HG03378 (cell line): ENCODE data around the gene ZNF385B.
"Not testable (repeated sequence)": the region's sequence is repeated elsewhere in the genome, so short reads cannot be mapped to it uniquely, and the experiment has no call there.

ENCODE experiments used
- ATAC-seq: cut with Tn5 transposase; IDR thresholded peaks from one replicate; pipeline ENCODE4 v1.9.1; 2021; ENCODE audit warnings: mild to moderate bottlenecking, moderate library complexity; ENCODE audit not compliant: unreplicated experiment

Gene ZNF385B

DNA sequence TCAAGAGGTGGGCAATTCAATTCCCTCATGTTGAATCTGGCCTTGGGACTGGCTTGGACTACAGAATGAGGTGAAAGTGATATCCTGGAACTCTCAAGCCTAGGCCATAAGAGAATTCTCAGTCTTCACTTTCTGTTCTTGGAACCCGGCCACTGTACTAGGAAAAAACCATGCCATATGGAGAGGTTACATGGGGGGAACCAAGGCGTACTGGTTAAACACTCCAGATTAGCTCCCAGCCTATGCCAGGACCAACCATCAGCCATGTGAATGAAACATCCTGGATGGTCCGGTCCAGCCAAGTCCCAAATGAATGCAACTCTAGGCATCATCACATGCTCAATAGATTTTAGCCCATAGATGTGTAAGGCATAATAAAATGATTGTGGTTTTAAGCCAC is 56.4 kb downstream of the ZNF385B start:
- no peak for ATAC-seq

DNA sequence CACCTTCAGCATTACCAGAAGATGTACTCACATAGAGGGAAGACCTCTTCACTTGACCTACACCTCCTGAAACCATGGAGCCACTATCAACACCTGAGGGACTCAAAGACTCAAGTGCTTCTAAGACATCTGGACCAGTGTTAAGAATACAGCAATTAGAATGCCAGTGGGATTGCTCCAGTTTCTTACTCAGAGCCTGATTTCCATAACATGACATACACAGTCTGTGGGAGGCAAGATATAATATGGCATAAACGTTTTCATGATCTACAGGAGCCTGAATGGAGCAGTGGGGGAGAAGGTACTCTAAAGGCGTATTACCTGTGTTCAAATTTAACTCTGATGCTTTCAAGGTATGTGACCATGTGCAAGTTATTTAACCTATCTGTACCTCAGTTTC is 57.2 kb downstream of the ZNF385B start:
- no peak for ATAC-seq

DNA sequence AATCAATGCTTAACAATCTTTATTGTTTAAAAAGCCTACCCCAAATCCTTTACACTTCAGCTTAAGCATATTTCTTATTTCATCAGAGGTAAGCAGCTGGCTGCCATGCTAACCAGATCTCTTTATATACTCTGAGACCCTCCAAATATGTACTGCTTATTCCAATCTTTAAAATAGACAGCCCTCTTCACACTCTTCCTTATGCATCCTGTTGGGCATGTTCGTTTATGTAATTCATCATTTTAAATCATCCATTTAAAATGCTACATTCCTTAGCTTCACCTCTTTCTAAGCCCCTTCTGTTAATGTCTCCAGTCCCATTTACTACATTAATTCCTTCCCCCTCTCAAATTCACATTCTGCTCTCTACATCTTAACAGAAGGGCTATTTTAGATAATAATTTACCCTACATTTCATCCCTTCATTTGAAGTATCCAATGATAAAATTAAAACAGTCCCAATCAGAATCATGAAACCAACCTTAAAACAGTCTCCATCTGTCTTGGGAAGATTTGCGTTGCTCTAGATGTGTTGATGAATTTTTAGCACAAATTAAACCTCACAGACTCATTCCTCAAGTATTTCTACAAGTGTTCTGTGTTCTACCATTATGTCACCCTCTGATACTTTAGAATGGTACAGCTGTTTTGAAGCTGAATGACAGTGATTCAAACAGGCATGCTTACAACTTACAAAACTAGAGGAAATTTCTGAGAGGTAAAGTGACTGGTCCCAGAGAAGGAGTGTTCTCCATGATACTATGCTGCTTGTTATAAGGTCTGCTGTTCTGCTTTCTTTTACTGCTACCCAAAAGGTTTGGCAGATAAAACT is 59.1 kb downstream of the ZNF385B start:
- no peak for ATAC-seq

DNA sequence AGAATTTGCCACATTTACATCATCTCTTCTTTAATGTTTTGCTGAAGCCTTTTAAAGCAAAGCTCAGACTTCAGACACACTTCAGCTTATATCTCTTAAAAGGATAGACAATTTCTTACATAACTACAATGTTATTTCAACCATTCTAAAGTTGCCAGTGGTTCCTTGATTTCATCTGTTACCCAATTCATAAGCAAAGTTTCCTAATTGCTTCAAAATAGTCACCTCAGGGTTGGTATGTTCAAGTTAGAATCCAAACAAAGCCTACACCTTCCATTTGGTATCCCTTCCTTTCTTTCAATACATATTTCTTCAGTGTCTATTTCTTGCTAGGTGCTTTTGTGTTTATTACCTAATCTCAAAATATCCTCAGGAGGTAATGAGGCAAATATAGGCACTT is 60.6 kb downstream of the ZNF385B start:
- no peak for ATAC-seq

DNA sequence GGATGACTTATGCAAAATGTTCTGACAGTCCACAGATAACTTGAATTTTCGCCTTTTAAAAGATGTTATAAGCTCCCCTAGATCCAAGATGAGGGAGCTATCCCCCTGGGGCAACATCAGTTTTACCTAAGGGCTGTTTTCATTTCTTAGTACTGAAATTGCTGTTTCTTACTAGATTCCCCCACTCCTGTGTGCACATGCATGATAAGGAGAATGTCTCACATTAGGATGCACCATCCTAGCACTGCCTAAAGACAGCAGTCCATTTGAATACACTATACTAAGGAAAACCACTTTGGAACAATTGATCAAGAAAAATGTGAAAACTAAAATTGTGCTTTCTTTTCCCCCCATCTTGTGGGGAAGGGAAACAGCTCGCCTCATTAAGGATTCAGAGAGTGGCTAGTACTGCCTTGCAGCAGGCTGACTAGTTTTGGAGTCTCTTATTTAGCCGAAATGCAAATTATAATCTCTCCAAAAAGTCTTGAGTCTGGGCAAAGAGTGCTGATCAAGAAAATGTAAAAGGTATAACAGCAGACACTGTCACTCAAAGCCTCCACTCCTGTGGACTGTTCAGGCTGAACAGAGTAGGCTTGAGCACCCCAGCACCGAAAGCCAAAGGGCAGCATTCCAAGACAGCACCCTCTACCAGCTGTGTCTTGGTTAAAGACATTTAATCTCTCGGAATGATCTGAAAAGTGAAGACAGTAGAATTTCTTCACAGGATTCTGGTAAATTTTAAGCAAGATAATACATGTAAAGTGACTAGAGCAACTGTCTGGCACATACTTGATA is 65.0 kb downstream of the ZNF385B start:
- no peak for ATAC-seq

DNA sequence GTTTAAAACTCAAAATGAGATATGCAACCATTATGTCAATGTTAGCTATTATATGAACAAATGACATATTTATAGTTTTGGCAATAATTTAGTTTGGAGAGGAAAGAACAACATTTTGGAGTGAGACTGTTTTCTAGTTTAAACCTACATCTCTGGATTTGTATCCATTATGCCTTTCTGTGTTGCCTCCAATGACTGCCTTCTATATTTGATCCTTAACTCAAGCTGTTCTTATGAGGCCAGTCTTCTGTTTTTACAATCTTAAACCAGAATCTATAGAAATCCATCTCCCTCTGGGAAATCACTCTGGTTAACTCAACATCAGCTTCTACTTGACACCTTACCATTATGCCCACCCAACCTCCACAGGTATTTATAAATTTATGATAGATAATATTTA is 67.5 kb downstream of the ZNF385B start:
- ATAC-seq: no peak

DNA sequence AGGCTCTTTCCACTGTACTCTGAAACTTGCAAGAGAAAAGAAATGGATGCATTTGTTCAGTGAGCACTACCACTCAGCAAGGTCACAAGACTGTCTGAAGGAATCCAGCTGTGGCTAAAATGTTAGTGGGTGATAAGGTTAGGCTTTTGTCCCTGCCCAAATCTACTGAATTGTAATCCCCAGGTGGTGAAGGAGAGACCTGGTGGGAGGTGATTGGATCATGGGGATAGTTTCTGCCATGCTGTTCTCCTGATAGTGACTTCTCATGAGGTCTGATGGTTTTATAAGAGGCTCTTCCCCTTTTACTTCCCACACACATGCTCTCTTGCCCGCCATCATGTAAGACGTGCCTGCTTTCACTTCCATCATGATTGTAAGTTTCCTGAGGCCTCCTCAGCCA is 68.2 kb downstream of the ZNF385B start:
- ATAC-seq: no peak

DNA sequence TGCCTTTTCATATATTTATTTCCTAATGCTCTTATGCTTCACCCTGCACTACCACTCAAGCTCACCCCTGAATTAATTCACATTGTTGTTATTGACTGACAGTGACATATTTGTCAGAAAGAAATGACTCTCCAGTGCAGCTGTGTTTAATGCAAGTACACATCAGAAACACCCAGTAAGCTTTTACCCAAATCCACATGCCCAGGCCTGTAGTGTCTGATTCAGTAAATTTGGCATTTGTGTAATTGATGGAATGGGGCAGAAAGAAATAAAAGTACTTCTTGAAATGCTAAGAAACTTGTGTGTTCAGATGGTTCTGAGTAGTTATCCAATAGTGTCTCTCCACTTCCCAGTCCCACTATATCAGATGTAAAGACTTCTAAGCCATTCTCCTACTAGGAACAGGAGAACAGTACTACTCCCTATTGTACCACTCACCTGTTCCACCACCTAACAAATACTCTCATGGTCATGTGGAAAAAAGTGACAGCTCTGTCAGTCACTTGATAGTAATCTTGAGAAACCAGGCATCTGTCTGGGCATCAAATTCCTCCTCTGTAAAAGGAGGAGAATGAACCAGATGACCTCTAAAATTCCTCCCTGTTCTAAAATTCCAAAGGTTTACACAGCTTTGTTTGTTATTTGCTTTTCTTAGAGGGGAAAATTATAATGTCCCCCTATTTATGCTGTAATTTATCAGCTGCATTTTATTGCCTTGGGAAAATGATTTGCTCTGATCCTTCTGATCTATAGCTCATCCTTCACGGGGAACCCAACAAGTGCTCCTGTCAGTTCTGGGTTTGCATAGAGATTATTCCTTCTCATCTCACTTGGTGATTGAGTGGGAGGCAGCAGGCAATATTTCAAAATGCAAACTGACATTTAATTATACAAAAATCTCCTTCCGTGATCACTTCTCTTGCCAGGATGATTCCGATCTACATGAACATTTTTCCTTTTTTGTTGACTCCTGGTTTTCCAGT is 70.9 kb downstream of the ZNF385B start:
- no peak for ATAC-seq

DNA sequence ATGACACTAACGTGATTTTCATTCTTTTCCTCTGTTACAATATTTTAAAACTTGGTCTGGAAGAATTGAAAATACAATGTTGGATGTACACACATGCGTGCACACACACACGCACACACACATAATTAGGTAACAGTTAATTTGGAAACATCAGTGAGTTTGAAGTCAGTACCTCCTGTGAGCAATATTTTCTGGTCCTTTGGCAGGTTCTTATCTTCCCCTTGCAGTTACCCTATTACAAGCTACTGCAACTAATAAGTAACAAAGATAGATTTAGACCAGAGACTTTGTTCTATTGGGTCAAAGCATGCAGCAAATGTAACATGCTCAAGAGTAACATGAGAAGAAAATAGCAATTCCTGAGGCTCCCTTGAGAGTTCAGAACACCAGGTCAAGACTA is 73.3 kb downstream of the ZNF385B start:
- no peak for ATAC-seq

DNA sequence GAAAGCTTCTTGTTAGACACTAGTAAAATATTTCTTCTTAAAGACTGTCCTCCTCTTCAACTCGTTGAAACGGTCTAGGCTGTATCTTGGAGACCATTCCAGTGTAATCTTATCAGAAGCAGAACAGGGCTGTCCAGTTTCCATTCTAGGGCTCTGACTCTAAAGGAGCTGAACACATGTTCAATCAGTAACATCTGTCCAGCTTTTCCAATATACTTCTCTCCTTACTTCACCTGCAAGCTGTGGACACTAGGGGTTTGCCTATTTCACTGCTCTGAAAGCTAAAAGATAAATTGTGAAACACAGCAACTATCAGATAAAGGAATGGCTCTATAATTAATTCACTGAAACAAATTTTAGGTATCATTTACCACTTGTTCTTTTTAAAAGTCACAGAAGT is 73.8 kb downstream of the ZNF385B start:
- no peak for ATAC-seq

DNA sequence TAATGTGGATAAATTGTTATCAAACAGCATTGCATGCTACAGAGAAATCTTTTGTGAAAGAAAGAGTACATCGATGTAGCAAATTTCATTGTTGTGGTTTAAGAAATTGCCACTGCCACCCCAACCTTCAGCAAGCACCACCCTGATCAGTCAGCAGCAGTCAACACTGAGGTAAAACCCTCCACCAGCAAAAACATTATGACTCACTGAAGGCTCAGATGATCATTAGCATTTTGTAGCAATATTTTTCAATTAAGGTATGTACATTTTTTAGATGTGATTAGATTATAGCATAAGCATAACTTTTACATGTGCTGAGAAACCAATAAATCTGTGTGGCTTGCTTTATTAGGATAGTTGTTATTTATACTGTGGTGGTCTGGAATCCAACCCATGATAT is 75.5 kb downstream of the ZNF385B start:
- no peak for ATAC-seq

DNA sequence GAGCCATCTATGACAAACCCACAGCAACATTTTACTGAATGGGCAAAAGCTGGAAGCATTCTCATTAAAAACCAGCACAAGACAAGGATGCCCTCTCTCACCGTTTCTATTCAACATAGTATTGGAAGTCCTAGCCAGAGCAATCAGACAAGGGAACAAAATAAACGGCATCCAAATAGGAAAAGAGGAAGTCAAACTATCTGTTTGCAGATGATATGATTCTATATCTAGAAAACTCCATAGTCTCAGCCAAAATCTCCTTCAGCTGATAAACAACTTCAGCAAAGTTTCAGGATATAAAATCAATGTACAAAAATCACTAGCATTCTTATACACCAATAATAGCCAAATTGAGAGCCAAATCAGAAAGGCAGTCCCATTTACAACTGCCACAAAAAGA is 79.1 kb downstream of the ZNF385B start:
- ATAC-seq: not testable (repeated sequence)

DNA sequence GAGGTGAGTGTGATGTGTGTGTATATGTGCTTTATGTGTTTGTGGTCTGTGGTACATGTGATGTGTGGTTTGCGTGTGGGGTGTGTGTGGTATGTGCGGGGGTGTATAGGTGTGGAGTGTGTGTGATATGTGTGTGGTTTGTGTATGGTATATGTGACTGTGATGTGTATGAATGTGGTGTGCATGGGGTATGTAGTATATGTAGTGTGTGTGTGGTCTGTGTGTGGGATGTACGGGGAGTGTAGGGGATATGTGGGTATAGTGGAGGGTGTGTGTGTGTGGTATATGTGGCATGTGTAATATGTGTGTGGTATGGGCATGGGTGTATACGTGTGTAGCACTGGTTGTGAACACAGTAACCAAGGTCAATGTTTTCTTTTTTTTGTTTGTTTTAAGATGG is 87.4 kb downstream of the ZNF385B start:
- no peak for ATAC-seq

DNA sequence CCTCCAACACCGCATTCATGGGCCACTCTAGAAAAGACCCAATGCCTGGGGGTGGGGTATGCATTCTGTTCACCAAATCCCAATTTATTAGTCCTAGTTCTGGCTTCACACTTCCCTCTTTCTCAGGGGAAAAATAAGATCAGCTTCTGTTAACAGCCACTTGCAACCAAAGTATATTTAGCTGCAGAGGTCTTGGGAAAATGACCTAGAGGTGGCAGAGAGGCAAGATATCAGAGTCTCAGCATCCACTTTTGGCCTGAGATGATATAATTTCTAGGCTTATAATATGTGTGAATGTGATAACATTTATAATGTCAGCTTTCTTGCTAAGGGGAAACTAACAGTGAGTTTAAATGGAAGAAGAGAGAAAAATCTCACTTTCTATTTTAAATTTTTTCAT is 89.1 kb downstream of the ZNF385B start:
- ATAC-seq: no peak

DNA sequence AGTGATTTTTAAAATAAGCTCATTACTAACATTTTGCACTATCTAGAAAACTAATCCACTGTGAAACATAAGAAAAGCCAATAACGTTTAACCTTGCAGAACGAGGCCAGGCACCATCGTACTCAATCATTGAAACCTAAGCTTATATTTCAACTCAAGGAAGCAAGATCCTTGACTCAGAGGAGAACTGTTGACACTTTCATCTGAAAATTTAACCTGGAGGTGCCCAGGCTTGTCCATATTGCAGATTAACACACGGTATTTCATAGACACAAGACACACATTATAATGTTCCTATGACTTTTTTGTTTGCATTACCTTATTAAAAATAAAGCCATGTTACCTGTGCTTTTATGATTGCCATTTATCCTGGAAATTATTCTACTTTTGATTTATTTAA is 89.6 kb downstream of the ZNF385B start:
- ATAC-seq: no peak

DNA sequence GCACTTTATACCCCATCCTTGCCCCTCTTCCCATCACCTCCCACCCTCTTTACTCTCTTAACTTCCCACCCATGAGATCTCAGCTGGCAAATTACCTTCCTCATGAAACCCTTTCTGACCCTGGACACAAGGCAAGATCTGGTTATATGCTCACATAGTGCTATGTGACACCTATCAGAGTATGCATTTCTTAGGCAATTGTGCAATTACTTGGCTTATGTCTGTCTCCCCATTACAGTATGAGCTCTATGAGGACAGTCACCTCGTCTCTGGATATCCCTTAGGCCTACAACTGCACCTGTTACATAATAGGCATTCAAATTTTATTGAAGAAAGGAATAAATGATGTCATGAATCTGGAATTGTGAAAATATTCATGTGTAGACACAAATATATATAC is 91.4 kb downstream of the ZNF385B start:
- no peak for ATAC-seq

DNA sequence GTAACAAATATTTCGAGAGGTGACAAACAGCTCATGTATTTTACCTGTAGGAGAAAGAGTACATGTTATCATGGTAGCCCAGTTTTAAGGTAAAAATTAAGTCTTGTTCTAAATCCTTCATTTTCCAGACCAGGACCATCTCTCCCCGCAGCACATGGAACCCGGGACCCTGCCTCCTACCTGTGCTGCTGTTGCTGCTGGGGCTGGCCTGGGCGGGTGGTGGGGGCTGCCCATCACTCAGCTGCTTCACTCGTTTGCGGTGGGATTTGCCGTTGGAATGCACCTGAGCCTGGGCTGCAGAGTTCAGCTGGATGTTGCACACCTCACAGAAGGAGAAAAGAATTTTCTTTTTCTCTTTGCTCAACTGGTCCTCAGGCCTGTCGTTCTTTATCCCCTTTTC is 92.1 kb downstream of the ZNF385B start:
- no peak for ATAC-seq

DNA sequence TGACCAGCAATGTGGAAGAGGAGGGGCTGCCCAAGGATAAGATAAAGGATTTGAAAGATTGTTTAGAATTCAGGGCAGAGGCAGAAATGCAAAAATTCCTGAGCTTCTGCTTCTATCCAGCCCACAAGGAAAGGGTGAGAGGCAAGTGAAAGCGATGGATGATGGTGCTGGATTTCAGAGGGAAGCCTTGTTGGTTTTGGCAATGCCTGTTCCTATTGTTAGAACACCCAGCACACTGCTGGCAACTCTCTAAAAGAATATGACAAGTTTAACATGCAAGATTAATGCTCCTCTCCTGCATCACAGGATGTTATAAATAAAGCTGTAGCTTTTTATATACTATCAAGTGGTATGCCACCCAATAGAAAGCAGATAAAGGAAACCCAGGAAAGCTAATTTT is 92.6 kb downstream of the ZNF385B start:
- no peak for ATAC-seq

DNA sequence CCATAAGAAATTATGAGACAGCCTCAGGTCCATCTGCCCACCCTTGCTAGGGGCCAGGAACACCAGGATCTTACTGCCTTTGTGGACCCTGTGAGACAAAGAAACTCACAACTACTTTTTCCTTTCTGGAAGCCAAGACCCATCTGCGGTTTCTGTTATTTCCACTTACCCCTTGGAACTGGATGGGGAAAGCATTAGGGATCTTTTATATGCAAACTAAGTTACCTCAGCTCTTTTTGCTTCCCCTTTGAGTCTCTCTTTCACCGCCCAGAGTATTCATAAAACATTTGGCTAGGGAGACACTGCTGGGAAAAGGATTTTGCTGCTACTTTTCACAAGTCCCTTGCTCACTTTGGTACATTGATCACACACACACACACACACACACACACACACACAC is 95.7 kb downstream of the ZNF385B start:
- no peak for ATAC-seq

DNA sequence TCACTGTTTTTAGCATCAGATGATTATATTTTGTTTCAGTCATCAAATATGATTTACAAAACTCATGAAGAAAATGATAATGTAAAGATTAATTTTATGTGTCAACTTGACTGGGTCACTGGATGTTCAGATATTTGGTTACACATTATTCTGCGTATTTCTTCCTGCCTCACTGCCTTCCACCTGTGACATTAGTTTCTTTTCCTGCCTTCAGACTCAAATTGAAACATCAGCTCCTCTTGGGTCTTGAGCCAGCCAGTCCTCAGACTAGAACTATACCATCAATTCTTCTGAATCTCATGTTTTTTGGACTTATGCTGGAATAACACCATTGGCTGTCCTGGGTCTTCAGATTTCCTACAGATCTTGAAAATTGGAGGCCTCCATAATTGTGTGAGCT is 96.7 kb downstream of the ZNF385B start:
- peak; percentile 88 for ATAC-seq

DNA sequence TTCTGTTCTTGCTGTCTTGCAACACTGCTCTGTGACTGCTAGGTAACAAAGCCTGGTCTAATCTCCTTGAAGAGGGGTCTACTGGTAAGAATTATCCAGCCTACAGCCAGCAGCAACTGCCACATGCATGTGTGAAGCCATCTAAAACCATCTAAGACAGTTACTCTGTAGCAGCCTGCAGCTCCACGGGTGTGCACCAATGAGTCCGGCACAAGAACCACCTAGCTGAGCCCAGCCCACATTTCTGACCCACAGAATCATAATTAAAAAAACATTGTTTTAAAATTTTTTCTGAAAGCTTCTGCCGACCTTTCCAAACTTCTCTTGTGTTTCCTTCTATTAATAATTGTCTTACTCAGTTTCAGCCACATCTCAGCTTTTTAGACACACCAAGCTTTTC is 102.8 kb downstream of the ZNF385B start:
- no peak for ATAC-seq
